ENCODE data around the gene FBXO36. TPM values are rescaled to one million over a fixed set of nuclear protein-coding genes. Genes with fewer than 3 reads are reported as not detected.

FBXO36 gene
- total RNA-seq, 1 donor from 2014 or later = 1.8 TPM

DNA sequence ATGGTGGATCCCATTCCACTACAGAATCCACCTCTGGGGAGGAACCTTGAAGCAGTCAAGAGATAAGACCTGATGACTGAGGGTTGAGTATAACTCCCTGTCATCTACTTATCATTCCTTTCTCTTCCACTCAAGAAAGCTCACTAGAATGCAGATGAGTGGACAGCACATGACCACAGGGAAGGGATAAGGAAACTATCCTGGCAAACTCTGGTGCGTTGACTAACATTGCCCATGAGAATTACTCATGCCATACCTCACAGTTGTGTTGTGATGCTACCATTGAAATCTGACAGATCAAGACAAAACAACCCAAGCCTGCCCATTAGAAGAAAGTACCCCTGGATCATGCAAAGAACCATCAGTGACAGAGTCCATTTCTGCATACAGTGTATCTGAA lies 119.9 kb downstream of the FBXO36 start:
- no peak for ATAC-seq
- no peaks in the 10 kb centered on the region for H3K36me3 ChIP-seq
- H3K4me3 ChIP-seq = no peak overlapping the region
- TF ChIP-seq, protein P1, sequence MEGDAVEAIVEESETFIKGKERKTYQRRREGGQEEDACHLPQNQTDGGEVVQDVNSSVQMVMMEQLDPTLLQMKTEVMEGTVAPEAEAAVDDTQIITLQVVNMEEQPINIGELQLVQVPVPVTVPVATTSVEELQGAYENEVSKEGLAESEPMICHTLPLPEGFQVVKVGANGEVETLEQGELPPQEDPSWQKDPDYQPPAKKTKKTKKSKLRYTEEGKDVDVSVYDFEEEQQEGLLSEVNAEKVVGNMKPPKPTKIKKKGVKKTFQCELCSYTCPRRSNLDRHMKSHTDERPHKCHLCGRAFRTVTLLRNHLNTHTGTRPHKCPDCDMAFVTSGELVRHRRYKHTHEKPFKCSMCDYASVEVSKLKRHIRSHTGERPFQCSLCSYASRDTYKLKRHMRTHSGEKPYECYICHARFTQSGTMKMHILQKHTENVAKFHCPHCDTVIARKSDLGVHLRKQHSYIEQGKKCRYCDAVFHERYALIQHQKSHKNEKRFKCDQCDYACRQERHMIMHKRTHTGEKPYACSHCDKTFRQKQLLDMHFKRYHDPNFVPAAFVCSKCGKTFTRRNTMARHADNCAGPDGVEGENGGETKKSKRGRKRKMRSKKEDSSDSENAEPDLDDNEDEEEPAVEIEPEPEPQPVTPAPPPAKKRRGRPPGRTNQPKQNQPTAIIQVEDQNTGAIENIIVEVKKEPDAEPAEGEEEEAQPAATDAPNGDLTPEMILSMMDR (IDR thresholded peaks at IDR 0.05) = no peak
- H3K4me1 ChIP-seq = no peaks in the 10 kb centered on the region
- H3K27ac ChIP-seq = no peak overlapping the region
- H3K27me3 ChIP-seq = no peaks in the 10 kb centered on the region
- intact Hi-C loops (cut with DNase I) = no loop called here
- no peaks in the 10 kb centered on the region for H3K9me3 ChIP-seq
- DNase-seq = no peak

DNA sequence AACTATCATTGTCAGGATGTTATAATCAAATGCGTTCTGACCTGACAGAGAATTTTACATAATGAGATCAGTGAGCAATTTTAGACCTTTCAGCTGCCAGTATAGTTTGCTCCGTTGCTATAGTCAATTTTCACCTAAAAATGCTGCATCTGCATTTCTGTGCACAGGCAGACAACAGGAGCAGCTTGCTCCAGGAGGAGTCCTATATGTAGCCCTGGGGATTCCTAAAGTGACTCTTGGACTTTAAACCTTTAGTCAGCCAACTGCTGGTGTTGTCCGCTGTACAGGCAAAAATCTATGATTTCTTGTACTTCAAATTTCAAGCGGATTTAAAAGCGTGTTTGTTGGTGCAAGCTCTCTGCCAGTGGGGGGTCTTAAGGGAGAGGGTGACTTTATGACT lies 120.7 kb downstream of the FBXO36 start:
- DNase-seq (no peak), ATAC-seq (no peak)
- Histone ChIP-seq H3K4me3 (no peak overlapping the region), H3K4me1 (no peaks in the 10 kb centered on the region), H3K36me3 (no peaks in the 10 kb centered on the region), H3K9me3 (no peaks in the 10 kb centered on the region), H3K27me3 (no peaks in the 10 kb centered on the region), H3K27ac (no peak overlapping the region)
- TF ChIP-seq, protein P1 (IDR thresholded peaks at IDR 0.05) = no peak
- intact Hi-C loops (cut with DNase I) = no loop called here

DNA sequence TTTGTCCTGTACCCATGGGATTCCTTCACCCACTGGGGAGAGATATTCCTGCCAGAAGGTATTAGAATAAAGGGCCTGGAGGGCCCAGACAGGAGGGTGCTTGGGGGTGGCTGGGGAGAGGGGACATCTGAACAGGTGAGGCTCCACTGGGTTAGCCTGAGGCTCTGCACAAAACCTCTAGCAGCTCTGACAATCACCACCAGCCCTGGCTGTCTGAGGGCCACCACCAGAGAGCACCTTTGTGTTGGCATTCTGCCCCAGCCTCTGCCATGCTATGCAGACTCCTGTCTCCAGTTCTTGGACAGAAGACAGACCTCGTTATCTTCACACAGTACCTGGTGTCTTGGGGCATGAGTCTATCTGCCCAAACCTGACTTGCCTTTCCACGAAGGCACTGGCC lies 121.2 kb downstream of the FBXO36 start:
- ATAC-seq (no peak), DNase-seq (no peak)
- Histone ChIP-seq H3K27me3 (no peaks in the 10 kb centered on the region), H3K4me1 (no peaks in the 10 kb centered on the region), H3K27ac (no peak overlapping the region), H3K36me3 (no peaks in the 10 kb centered on the region), H3K4me3 (no peak overlapping the region), H3K9me3 (no peaks in the 10 kb centered on the region)
- TF ChIP-seq, protein P1 (IDR thresholded peaks at IDR 0.05) = no peak
- intact Hi-C loops (cut with DNase I) = no loop called here

DNA sequence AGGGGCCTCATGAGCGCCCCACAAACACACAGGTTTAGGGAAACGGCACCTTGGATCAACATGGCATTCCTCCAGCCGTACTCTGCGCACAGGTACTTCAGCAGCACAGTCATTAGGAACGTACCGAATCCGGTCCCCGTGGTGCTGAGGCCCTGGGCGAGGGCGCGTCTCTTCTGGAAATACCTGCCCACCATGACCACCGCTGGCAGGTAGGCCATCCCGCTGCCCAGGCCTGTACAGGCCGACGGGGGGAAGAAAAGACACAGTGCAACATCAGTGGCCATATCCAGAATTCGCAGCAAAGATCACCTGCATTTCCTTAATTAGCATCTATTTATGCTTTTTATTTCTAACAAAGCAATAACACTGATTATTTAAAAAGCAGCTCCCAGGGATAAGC lies 124.2 kb downstream of the FBXO36 start:
- Histone ChIP-seq H3K9me3 (no peaks in the 10 kb centered on the region), H3K27me3 (no peaks in the 10 kb centered on the region), H3K4me1 (no peaks in the 10 kb centered on the region), H3K4me3 (no peak overlapping the region), H3K27ac (no peak overlapping the region), H3K36me3 (no peaks in the 10 kb centered on the region)
- ATAC-seq = no peak
- TF ChIP-seq, protein P1 (IDR thresholded peaks at IDR 0.05) = no peak
- intact Hi-C loops (cut with DNase I) = no loop called here
- no peak for DNase-seq

DNA sequence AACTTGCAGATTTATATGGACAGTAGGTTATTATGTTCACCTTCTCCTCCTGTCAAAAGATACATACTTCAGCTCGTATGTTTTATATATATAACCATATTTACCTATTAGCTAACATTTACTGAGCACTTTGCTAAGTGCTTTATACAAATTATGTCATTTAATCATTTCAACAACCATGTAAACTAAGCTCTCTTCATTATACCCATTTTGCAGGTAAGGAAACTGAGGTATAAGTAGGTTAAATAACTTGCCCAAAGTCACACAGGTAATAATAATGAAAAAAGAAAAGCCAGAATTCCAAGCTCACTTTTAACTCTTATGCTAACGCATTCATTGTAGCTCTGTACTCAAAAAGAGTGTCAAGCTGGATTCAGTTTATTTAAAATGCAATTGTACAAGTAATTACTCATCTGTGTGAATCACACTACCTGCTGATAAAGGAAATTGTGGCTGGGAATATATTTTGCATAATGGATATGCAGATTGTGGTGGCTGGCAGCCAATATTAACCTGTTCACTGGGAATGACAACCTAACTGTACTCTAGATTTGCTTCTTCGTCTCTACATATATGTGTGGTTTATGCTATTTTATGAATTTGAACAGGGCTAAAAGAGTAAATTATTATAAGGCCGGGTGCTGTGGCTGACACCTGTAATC lies 125.8 kb downstream of the FBXO36 start:
- H3K36me3 ChIP-seq = no peaks in the 10 kb centered on the region
- DNase-seq (no peak), ATAC-seq (no peak)
- H3K4me1 ChIP-seq = no peaks in the 10 kb centered on the region
- no peaks in the 10 kb centered on the region for H3K27me3 ChIP-seq
- no peak overlapping the region for H3K27ac ChIP-seq
- TF ChIP-seq, protein P1 (IDR thresholded peaks at IDR 0.05) = no peak
- intact Hi-C loops (cut with DNase I) = no loop called here
- H3K4me3 ChIP-seq = no peak overlapping the region
- H3K9me3 ChIP-seq = no peaks in the 10 kb centered on the region

DNA sequence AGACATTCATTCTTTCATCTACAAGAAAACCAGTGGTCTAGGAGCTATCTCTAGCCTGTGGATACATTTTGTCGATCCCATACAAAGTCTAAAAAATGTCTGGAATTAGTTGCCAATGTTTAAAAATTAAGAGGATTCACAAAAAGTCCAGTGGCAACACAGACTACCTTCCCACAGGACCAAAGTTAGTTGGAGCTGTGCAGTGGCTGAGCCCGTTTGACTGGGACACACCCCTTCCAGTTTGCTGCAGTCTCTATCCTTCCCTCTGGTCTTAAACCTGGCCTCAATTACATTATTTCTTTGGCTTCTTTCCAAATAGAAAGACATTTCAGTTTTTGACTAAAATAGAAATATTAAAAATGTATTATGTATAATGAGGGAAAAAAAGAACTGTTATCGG lies 127.8 kb downstream of the FBXO36 start:
- Histone ChIP-seq H3K4me1 (no peaks in the 10 kb centered on the region), H3K36me3 (no peaks in the 10 kb centered on the region), H3K9me3 (no peaks in the 10 kb centered on the region), H3K27me3 (no peaks in the 10 kb centered on the region), H3K4me3 (no peak overlapping the region), H3K27ac (no peak overlapping the region)
- TF ChIP-seq, protein P1 (IDR thresholded peaks at IDR 0.05) = no peak
- DNase-seq = no peak
- intact Hi-C loops (cut with DNase I) = no loop called here
- no peak for ATAC-seq
